HEK293 (cell line): ENCODE measurements around the gene APCDD1L.

ENCODE experiments used
- CTCF ChIA-PET: fragments of 350-600 bp; formaldehyde crosslinking; extraction: SDS; loops from one replicate; lab custom pipeline; 2021; ENCODE audit warnings: antibody characterized with exemption; lab: Yijun Ruan, JAX
- POLR2A ChIA-PET: fragments of 300-600 bp; formaldehyde crosslinking; extraction: SDS; loops from one replicate; lab custom pipeline; 2020; ENCODE audit warnings: antibody characterized with exemption, inconsistent platforms; lab: Yijun Ruan, JAX
- H3K27ac ChIP-seq: fragments of 200-500 bp; sonication (Bioruptor generic); 2 replicates; pipeline ENCODE4 v1.5.1; 2014; ENCODE audit warnings: low read depth, low read length, control low read depth, inconsistent platforms; ENCODE audit errors: extremely low read depth
- H3K36me3 ChIP-seq, 2 experiments: fragments of 200-500 bp in 1 of 2; sonication (Bioruptor generic) in 1 of 2; 1 replicate in 1 of 2; 2 replicates in 1 of 2; pipeline ENCODE4 v1.5.1; 2014 to 2017; ENCODE audit warnings: inconsistent platforms in 2 of 2, low read length in 2 of 2; ENCODE audit not compliant: control insufficient read depth in 2 of 2, insufficient read depth in 1 of 2
- H3K4me1 ChIP-seq: fragments of 200-500 bp; sonication (Bioruptor generic); 2 replicates; pipeline ENCODE4 v1.5.1; 2014; ENCODE audit warnings: mild to moderate bottlenecking, low read length, inconsistent platforms; ENCODE audit not compliant: control insufficient read depth, insufficient read depth
- H3K4me3 ChIP-seq: 2 replicates; pipeline ENCODE4 v1.5.1; 2011; ENCODE audit warnings: low read depth, mild to moderate bottlenecking, control low read depth, low read length, moderate library complexity
- H3K9me3 ChIP-seq: fragments of 200-500 bp; sonication (Bioruptor generic); 2 replicates; pipeline ENCODE4 v1.5.1; 2014; ENCODE audit warnings: low read depth, low read length, inconsistent platforms; ENCODE audit not compliant: control insufficient read depth, insufficient read depth
- EGR2 ChIP-seq: fragments of 450-650 bp; formaldehyde crosslinking; IDR thresholded peaks from 2 replicates; pipeline ENCODE4 v1.5.1; 2016; ENCODE audit warnings: low read depth, missing biosample characterization, missing genetic modification characterization
- GFI1B ChIP-seq: fragments of 450-650 bp; formaldehyde crosslinking; IDR thresholded peaks from 2 replicates; pipeline ENCODE4 v1.5.1; 2016; ENCODE audit warnings: missing biosample characterization, missing genetic modification characterization
- KLF9 ChIP-seq: fragments of 450-650 bp; formaldehyde crosslinking; IDR thresholded peaks from 2 replicates; pipeline ENCODE4 v1.5.1; 2016; ENCODE audit warnings: missing biosample characterization, missing genetic modification characterization, low read depth
- OVOL3 ChIP-seq: fragments of 450-650 bp; formaldehyde crosslinking; IDR thresholded peaks from 2 replicates; pipeline ENCODE4 v1.5.1; 2016; ENCODE audit warnings: missing biosample characterization, missing genetic modification characterization
- SETDB1 ChIP-seq: IDR thresholded peaks from one replicate; pipeline ENCODE4 v1.6.1; 2017; ENCODE audit warnings: mild to moderate bottlenecking, low read length, moderate library complexity, mixed read lengths; ENCODE audit not compliant: insufficient read length
- SP2 ChIP-seq: fragments of 450-650 bp; formaldehyde crosslinking; IDR thresholded peaks from 2 replicates; pipeline ENCODE4 v1.5.1; 2016; ENCODE audit warnings: missing biosample characterization, missing genetic modification characterization
- ZBTB17 ChIP-seq: fragments of 450-650 bp; formaldehyde crosslinking; IDR thresholded peaks from 2 replicates; pipeline ENCODE4 v1.5.1; 2016; ENCODE audit warnings: missing biosample characterization, missing genetic modification characterization
- ZBTB20 ChIP-seq: fragments of 450-650 bp; formaldehyde crosslinking; IDR thresholded peaks from 2 replicates; pipeline ENCODE4 v1.5.1; 2016; ENCODE audit warnings: missing biosample characterization, missing genetic modification characterization
- ZBTB7A ChIP-seq: fragments of 450-650 bp; formaldehyde crosslinking; IDR thresholded peaks from 2 replicates; pipeline ENCODE4 v1.5.1; 2016; ENCODE audit warnings: low read depth, missing biosample characterization, missing genetic modification characterization
- ZNF16 ChIP-seq: fragments of 450-650 bp; formaldehyde crosslinking; IDR thresholded peaks from 2 replicates; pipeline ENCODE4 v1.5.1; 2016; ENCODE audit warnings: low read depth, missing biosample characterization, missing genetic modification characterization
- ZNF302 ChIP-seq: fragments of 450-650 bp; formaldehyde crosslinking; IDR thresholded peaks from 2 replicates; pipeline ENCODE4 v1.5.1; 2016; ENCODE audit warnings: missing biosample characterization, missing genetic modification characterization, low read depth
- ZNF514 ChIP-seq: fragments of 450-650 bp; formaldehyde crosslinking; IDR thresholded peaks from 2 replicates; pipeline ENCODE4 v1.5.1; 2016; ENCODE audit warnings: missing biosample characterization, missing genetic modification characterization
- ZNF548 ChIP-seq: fragments of 450-650 bp; formaldehyde crosslinking; IDR thresholded peaks from 2 replicates; pipeline ENCODE4 v1.5.1; 2016; ENCODE audit warnings: missing biosample characterization, missing genetic modification characterization
- ZNF555 ChIP-seq: fragments of 450-650 bp; formaldehyde crosslinking; conservative IDR thresholded peaks from 2 replicates; pipeline ENCODE4 v1.5.1; 2017; ENCODE audit warnings: missing biosample characterization, mild to moderate bottlenecking, missing genetic modification characterization, inconsistent platforms
- ZNF585B ChIP-seq: fragments of 450-650 bp; formaldehyde crosslinking; IDR thresholded peaks from 2 replicates; pipeline ENCODE4 v1.5.1; 2016; ENCODE audit warnings: missing biosample characterization, missing genetic modification characterization
- ZSCAN16 ChIP-seq: fragments of 450-650 bp; formaldehyde crosslinking; IDR thresholded peaks from 2 replicates; pipeline ENCODE4 v1.5.1; 2016; ENCODE audit warnings: missing biosample characterization, missing genetic modification characterization
- ZSCAN30 ChIP-seq: fragments of 450-650 bp; IDR thresholded peaks from 2 replicates; pipeline ENCODE4 v1.5.1; 2018; ENCODE audit warnings: missing biosample characterization, mild to moderate bottlenecking, missing genetic modification characterization, moderate library complexity
- TF ChIP-seq, protein P1 (sequence below): IDR thresholded peaks from 2 replicates; pipeline ENCODE4 v1.6.1; 2011; ENCODE audit warnings: mild to moderate bottlenecking, low read depth, low read length, borderline replicate concordance
- TF ChIP-seq, protein P2 (sequence below): fragments of 450-650 bp; formaldehyde crosslinking; IDR thresholded peaks from 2 replicates; pipeline ENCODE4 v1.5.1; 2016; ENCODE audit warnings: missing biosample characterization, missing genetic modification characterization
- TF ChIP-seq, protein P3 (sequence below): fragments of 450-650 bp; formaldehyde crosslinking; IDR thresholded peaks from 2 replicates; pipeline ENCODE4 v1.5.1; 2016; ENCODE audit warnings: missing biosample characterization, missing genetic modification characterization
- TF ChIP-seq, protein P4 (sequence below): fragments of 450-650 bp; formaldehyde crosslinking; IDR thresholded peaks from 2 replicates; pipeline ENCODE4 v1.5.1; 2016; ENCODE audit warnings: missing biosample characterization, missing genetic modification characterization
- TF ChIP-seq, protein P5 (sequence below): fragments of 450-650 bp; formaldehyde crosslinking; IDR thresholded peaks from 2 replicates; pipeline ENCODE4 v1.5.1; 2016; ENCODE audit warnings: missing biosample characterization, missing genetic modification characterization

APCDD1L gene

DNA sequence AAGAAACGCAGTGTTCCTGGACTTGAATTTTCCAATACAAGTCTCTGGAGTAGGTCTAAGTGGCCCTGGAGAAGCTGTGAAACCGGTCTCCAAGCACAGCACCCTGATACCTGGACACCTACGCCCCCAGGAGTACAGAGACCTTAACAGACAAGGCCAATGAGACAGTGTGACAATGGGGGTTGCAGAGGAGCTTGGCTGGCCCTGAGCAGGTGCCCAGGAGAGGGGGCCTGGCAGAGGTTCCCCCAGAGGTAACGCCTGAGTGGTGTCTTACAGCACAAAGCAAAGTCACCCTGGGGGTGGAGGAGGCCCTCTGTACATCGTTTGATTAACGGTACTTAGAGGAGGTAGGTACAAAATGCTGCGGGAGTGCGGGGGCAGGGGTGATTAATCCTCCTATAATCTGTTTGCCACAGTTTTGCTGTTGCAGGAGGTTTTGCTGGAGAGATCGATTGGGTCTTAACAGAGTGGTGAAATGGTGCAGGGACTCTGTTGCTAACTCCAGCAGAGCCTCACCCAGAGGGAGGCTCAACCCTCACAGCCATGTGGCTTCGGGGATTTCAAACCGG lies 37.3 kb upstream of the APCDD1L start:
- CTCF ChIA-PET = interaction anchor here (0.7 kb wide), 1 partner anchor 42 kb away, joined by 3 read pairs; no protein-coding TSS in a partner anchor
- POLR2A ChIA-PET = no interaction called here

DNA sequence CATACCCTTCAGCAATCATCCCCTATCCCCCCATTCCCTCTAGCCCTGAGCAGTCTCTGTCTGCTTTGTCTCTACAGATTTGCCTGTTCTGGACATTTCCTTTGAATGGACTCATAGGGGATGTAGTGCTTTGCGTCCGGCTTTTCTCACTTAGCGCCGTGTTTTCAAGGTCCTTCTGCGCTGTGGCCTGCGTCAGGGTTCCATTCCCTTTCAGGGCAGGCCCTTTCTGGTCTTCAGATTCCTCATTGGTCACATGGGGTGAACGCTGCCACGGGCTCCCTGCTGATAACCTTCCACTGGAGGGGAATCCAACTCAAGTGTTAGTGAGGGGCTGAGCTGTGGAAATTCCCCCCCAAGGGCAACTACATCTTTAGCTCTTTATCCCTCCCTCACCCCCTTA lies 36.4 kb upstream of the APCDD1L start:
- POLR2A ChIA-PET = no interaction called here
- Histone ChIP-seq H3K9me3 (no peaks in the 10 kb centered on the region), H3K27ac (no peak overlapping the region), H3K4me3 (no peak overlapping the region), H3K4me1 (peaks cover 3% of the 10 kb centered on the region; the same call in 1 of the 2 replicates), H3K36me3 (no peaks in the 10 kb centered on the region)
- CTCF ChIA-PET = interaction anchor here (0.7 kb wide), 1 partner anchor 43 kb away, joined by 3 read pairs; no protein-coding TSS in a partner anchor
- TF ChIP-seq SETDB1 = peak; percentile 37
- no peak for TF ChIP-seq ZNF16 (tag by site-specific recombination)
- TF ChIP-seq OVOL3 (tag by site-specific recombination) = no peak

More for the DNA sequence above, 37.3 kb upstream of the APCDD1L start:
- H3K27ac ChIP-seq = no peak overlapping the region
- H3K9me3 ChIP-seq = no peaks in the 10 kb centered on the region
- TF ChIP-seq, protein P1, sequence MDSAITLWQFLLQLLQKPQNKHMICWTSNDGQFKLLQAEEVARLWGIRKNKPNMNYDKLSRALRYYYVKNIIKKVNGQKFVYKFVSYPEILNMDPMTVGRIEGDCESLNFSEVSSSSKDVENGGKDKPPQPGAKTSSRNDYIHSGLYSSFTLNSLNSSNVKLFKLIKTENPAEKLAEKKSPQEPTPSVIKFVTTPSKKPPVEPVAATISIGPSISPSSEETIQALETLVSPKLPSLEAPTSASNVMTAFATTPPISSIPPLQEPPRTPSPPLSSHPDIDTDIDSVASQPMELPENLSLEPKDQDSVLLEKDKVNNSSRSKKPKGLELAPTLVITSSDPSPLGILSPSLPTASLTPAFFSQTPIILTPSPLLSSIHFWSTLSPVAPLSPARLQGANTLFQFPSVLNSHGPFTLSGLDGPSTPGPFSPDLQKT = no peak
- TF ChIP-seq EGR2 (tag by site-specific recombination) = 0 out of 2 replicates have a peak, but pooled peaks have one; percentile 23
- H3K36me3 ChIP-seq = no peaks in the 10 kb centered on the region
- no peak overlapping the region for H3K4me3 ChIP-seq
- H3K4me1 ChIP-seq = 0 out of 2 replicates have a peak, but pooled peaks cover 3% of the 10 kb centered on the region

DNA sequence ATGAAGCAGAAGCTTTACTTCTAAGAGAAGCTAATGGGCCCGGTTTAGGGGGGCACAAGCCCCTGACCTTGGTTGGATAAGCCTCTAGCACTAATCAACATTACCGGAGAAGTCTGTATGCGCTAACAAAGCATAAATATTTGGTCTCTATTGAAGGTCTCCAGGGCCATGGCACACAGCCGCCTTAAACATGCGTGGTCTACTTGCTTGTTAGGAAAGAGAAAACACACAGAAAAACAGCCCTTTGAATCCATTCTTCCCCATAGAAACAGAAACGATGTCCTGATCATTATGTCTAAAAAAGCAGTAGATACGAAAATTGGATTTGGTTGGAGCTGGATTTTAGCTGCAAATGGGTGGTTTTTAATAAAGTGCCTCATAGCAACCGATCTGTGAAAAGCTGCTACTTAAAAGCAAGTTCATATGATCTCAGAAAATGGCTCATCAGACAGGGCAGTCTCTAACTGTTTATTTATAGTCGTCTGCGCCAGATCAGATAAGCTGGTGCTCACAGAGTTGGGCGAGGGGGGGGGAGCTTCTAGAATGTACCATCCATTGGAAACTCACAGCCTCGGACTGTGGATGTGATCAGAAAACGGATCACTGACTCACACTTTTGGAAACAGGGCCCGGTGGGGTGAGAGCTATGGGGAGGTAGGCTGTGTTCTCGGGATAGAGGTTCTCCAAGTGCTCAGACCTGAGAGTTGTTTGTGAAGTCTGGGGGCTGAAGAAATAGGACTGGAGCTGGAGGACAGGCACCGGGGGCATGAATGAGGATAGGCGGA lies 35.3 kb upstream of the APCDD1L start:
- ChIA-PET CTCF (interaction anchor here (0.6 kb wide), 1 partner anchor 780 kb away, joined by 3 read pairs; no protein-coding TSS in a partner anchor), POLR2A (interaction anchor here (0.9 kb wide), 1 partner anchor 101 kb away, joined by 5 read pairs; the partner anchor contains the start of gene STX16)
- Histone ChIP-seq H3K36me3 (no peaks in the 10 kb centered on the region), H3K4me1 (peaks cover 3% of the 10 kb centered on the region; the same call in 1 of the 2 replicates), H3K9me3 (no peaks in the 10 kb centered on the region), H3K27ac (no peak overlapping the region), H3K4me3 (no peak overlapping the region)
- TF ChIP-seq ZNF555 (tag by site-specific recombination) (no peak), ZNF302 (tag by site-specific recombination) (no peak), ZBTB20 (tag by site-specific recombination) (no peak), ZNF514 (tag by site-specific recombination) (no peak), ZSCAN30 (no peak), ZNF548 (tag by site-specific recombination) (no peak), GFI1B (tag by site-specific recombination) (no peak), ZNF585B (tag by site-specific recombination) (no peak), ZSCAN16 (tag by site-specific recombination) (no peak), ZBTB17 (tag by site-specific recombination) (no peak), SP2 (tag by site-specific recombination) (no peak), ZBTB7A (tag by site-specific recombination) (no peak), KLF9 (tag by site-specific recombination) (no peak)
- TF ChIP-seq, protein P2, sequence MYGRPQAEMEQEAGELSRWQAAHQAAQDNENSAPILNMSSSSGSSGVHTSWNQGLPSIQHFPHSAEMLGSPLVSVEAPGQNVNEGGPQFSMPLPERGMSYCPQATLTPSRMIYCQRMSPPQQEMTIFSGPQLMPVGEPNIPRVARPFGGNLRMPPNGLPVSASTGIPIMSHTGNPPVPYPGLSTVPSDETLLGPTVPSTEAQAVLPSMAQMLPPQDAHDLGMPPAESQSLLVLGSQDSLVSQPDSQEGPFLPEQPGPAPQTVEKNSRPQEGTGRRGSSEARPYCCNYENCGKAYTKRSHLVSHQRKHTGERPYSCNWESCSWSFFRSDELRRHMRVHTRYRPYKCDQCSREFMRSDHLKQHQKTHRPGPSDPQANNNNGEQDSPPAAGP (tag by site-specific recombination) = no peak
- TF ChIP-seq, protein P3, sequence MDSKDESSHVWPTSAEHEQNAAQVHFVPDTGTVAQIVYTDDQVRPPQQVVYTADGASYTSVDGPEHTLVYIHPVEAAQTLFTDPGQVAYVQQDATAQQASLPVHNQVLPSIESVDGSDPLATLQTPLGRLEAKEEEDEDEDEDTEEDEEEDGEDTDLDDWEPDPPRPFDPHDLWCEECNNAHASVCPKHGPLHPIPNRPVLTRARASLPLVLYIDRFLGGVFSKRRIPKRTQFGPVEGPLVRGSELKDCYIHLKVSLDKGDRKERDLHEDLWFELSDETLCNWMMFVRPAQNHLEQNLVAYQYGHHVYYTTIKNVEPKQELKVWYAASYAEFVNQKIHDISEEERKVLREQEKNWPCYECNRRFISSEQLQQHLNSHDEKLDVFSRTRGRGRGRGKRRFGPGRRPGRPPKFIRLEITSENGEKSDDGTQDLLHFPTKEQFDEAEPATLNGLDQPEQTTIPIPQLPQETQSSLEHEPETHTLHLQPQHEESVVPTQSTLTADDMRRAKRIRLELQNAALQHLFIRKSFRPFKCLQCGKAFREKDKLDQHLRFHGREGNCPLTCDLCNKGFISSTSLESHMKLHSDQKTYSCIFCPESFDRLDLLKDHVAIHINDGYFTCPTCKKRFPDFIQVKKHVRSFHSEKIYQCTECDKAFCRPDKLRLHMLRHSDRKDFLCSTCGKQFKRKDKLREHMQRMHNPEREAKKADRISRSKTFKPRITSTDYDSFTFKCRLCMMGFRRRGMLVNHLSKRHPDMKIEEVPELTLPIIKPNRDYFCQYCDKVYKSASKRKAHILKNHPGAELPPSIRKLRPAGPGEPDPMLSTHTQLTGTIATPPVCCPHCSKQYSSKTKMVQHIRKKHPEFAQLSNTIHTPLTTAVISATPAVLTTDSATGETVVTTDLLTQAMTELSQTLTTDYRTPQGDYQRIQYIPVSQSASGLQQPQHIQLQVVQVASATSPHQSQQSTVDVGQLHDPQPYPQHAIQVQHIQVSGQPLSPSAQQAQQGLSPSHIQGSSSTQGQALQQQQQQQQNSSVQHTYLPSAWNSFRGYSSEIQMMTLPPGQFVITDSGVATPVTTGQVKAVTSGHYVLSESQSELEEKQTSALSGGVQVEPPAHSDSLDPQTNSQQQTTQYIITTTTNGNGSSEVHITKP = no peak
- TF ChIP-seq, protein P4, sequence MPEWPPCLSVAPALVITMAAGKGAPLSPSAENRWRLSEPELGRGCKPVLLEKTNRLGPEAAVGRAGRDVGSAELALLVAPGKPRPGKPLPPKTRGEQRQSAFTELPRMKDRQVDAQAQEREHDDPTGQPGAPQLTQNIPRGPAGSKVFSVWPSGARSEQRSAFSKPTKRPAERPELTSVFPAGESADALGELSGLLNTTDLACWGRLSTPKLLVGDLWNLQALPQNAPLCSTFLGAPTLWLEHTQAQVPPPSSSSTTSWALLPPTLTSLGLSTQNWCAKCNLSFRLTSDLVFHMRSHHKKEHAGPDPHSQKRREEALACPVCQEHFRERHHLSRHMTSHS = no peak
- TF ChIP-seq, protein P5, sequence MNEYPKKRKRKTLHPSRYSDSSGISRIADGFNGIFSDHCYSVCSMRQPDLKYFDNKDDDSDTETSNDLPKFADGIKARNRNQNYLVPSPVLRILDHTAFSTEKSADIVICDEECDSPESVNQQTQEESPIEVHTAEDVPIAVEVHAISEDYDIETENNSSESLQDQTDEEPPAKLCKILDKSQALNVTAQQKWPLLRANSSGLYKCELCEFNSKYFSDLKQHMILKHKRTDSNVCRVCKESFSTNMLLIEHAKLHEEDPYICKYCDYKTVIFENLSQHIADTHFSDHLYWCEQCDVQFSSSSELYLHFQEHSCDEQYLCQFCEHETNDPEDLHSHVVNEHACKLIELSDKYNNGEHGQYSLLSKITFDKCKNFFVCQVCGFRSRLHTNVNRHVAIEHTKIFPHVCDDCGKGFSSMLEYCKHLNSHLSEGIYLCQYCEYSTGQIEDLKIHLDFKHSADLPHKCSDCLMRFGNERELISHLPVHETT = no peak
